Kidney (tissue), 14 donors: ENCODE measurements around the gene DAND5. TPM values are rescaled to one million over a fixed set of nuclear protein-coding genes. Genes with fewer than 3 reads are reported as not detected.

ENCODE experiments used
- DNase-seq, 5 donors: peaks; one replicate each; pipeline ENCODE4 v3.0.0-alpha.2; 2013 to 2020
- FAIRE-seq: peaks from 2 replicates; lab custom pipeline; 2012; peaks lifted over from hg19 to GRCh38; lab: Jason Lieb, UNC
- H3K27ac ChIP-seq, 2 donors: one replicate each; pipeline ENCODE4 v1.7.0; 2013; ENCODE audit warnings: low read depth in 2 of 2, low read length in 2 of 2, inconsistent platforms in 1 of 2
- H3K27me3 ChIP-seq: one replicate; pipeline ENCODE4 v1.7.1; 2013; ENCODE audit warnings: low read length, inconsistent platforms; ENCODE audit not compliant: control insufficient read depth, insufficient read depth
- H3K36me3 ChIP-seq, 3 donors: one replicate each; pipeline versions ENCODE4 v1.7.0 to v1.7.1; 2013; ENCODE audit warnings: low read length in 3 of 3, control low read depth in 1 of 3, inconsistent platforms in 1 of 3; ENCODE audit not compliant: insufficient read depth in 3 of 3, control insufficient read depth in 2 of 3
- H3K4me1 ChIP-seq, 3 donors: one replicate each; pipeline versions ENCODE4 v1.7.0 to v1.7.1; 2013; ENCODE audit warnings: low read length in 3 of 3, inconsistent platforms in 1 of 3, low read depth in 1 of 3; ENCODE audit not compliant: control insufficient read depth in 2 of 3, insufficient read depth in 2 of 3
- H3K4me3 ChIP-seq, 3 donors: one replicate each; pipeline versions ENCODE4 v1.7.0 to v1.8.1; 2013; ENCODE audit warnings: low read length in 3 of 3, control low read depth in 1 of 3, inconsistent platforms in 1 of 3
- H3K9ac ChIP-seq, 3 donors: one replicate each; pipeline versions ENCODE4 v1.7.0 to v1.7.1; 2013; ENCODE audit warnings: low read length in 3 of 3, control low read depth in 1 of 3, inconsistent platforms in 1 of 3
- H3K9me3 ChIP-seq, 3 donors: one replicate each; pipeline versions ENCODE4 v1.7.0 to v1.7.1; 2013; ENCODE audit warnings: low read length in 3 of 3, control low read depth in 1 of 3, inconsistent platforms in 1 of 3; ENCODE audit not compliant: control insufficient read depth in 2 of 3, insufficient read depth in 1 of 3
- intact Hi-C: fragments of 100-400 bp; cut with DNase I; formaldehyde crosslinking; loops from one replicate; pipeline ENCODE4 v1.11.1; 2022
- polyA plus RNA-seq: library from polyadenylated mRNA; stranded (reverse); fragments of 350-450 nt; fragmentation: Illumina TruSeq; extraction: RNeasy Lipid Tissue Mini Kit (QIAGEN cat#74804); gene quantifications from one replicate; pipeline ENCODE4 v1.2.3, GENCODE V29; 2014; ENCODE audit warnings: low read depth, low replicate concordance; ENCODE audit not compliant: insufficient read depth
- total RNA-seq: library from RNA; stranded (reverse); fragmentation: NEBNext Ultra II Directional; extraction: Animal tissue kit (Norgen Biotek cat#: 25700); gene quantifications from one replicate; pipeline ENCODE4 v1.2.1, GENCODE V29; 2021
- TF ChIP-seq, protein P1 (sequence below): IDR thresholded peaks from 3 replicates; pipeline ENCODE4 v1.5.1; 2012; ENCODE audit warnings: mild to moderate bottlenecking, moderate library complexity, borderline replicate concordance; ENCODE audit not compliant: insufficient read depth; ENCODE audit errors: extremely low read depth
- donor health status: control.
- donor health status: control.
- donor health status: control.
- donor health status: control.
- donor health status: control.
- donor health status: DM: yes; HTN: yes; CAD: no.
- donor health status: Normal renal cell carcinoma (clear cell type).

Gene DAND5
- total and polyA plus RNA-seq, 2 donors from 2014 or later, result not detected

DNA sequence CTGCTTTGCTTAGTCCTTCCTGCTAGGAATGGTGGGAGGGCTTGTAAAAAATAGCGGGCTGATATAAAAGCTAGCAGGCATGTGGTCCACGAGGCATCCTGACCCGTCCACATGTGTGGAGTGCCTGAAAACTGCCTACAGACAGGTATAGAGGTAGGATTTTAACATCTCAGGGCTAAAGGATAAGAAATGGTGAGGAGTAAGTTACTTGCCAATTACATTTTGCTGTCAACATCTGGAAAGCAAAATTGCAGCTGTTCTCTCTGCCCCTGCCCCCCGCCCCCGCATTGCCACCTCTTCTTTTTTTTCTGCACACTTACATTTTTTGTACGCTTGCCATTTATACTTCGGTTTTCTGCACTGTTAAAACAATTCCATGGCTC is 46.9 kb downstream of the DAND5 start:
- H3K27me3 ChIP-seq, result peaks cover 55% of the 10 kb centered on the region
- intact Hi-C loops, result no loop called here
- no peaks in the 10 kb centered on the region for H3K9me3 ChIP-seq
- H3K9ac ChIP-seq, result no peak overlapping the region
- H3K36me3 ChIP-seq, result no peaks in the 10 kb centered on the region
- no peak overlapping the region for H3K27ac ChIP-seq
- DNase-seq (no peak), FAIRE-seq (no peak)
- TF ChIP-seq, protein P1, sequence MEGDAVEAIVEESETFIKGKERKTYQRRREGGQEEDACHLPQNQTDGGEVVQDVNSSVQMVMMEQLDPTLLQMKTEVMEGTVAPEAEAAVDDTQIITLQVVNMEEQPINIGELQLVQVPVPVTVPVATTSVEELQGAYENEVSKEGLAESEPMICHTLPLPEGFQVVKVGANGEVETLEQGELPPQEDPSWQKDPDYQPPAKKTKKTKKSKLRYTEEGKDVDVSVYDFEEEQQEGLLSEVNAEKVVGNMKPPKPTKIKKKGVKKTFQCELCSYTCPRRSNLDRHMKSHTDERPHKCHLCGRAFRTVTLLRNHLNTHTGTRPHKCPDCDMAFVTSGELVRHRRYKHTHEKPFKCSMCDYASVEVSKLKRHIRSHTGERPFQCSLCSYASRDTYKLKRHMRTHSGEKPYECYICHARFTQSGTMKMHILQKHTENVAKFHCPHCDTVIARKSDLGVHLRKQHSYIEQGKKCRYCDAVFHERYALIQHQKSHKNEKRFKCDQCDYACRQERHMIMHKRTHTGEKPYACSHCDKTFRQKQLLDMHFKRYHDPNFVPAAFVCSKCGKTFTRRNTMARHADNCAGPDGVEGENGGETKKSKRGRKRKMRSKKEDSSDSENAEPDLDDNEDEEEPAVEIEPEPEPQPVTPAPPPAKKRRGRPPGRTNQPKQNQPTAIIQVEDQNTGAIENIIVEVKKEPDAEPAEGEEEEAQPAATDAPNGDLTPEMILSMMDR, result no peak
- H3K4me1 ChIP-seq, result peaks cover 0 to 10% (median 0%) of the 10 kb centered on the region in 3 donors
- H3K4me3 ChIP-seq, result no peak overlapping the region

DNA sequence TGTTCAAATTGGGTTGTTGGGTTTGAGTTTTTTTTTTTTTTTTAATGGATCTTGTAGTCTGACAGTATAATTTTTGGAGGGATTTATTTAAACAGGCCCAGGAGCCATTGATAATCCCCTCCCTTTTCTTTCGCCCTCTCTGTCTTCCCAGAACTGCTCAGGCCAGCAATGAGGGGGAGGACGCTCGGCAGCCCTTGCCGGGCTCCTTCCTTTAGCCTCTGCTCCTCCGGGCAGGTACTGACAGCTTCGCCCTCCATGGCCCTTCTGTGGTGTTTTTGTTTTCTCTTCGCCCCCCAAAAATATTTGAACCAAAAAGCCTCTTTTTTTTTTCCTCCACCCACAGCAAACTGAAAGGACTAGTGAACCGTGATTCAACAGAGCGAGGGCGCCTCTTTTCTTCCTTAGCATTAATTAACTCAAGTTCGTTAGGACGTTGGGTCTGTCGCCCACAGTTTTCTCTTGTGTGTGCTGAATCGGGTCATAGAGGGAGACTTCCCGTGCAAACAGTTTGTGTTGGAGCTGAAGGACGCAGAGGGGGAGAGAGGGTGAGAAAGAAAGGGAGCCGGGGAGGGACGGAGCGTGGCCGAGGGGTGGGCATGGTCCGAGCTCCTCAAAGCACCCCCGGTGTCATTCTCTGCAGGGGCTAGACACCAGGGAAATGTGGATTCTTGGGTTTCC is 47.4 kb downstream of the DAND5 start:
- no peaks in the 10 kb centered on the region for H3K9me3 ChIP-seq
- peaks cover 52% of the 10 kb centered on the region for H3K27me3 ChIP-seq
- TF ChIP-seq, protein P1, result no peak
- H3K4me3 ChIP-seq, result no peak overlapping the region
- H3K27ac ChIP-seq, result no peak overlapping the region
- intact Hi-C loops, result no loop called here
- H3K9ac ChIP-seq, result no peak overlapping the region
- DNase-seq (no peak), FAIRE-seq (no peak)
- H3K4me1 ChIP-seq, result peaks cover 0 to 9% (median 0%) of the 10 kb centered on the region in 3 donors
- H3K36me3 ChIP-seq, result no peaks in the 10 kb centered on the region

DNA sequence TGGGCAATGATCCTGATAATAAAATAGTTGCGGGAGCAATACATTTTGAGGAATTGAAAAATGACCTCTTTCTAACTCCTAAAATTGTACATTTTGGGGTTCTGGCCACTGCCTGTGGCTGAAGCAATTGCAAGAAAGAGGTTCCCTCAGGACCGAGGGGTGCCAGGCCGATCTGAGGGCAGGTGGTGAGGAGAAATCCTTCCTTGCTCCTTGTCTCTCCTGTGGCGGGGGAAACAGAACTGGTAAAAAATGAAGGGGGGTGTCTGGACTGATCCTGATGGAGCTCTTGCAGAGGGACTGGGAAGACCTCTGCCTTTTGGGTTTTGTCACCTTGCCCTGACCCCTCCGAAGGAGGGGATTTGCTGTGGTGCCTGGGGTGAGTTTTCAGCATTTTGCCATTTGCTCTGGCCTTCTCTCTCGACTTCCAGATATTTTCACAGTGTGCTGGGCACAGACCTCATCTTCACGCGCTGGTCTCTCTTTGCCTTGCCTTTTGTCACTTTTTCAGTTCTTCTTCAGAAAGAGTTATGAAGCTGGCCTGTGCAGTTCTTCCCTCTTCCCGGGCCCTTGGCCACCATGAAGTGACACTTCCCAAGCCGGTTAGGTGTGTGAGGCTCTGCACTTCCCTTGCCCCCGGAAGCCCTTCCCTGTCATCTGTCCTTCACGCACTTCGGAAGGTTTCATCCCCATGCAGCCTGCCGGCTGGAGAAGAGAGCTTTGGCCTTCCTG is 48.1 kb downstream of the DAND5 start:
- FAIRE-seq, result no peak
- intact Hi-C loops, result no loop called here
- Histone ChIP-seq H3K9me3 (no peaks in the 10 kb centered on the region), H3K9ac (no peak overlapping the region), H3K27me3 (peaks cover 50% of the 10 kb centered on the region), H3K27ac (peak overlapping the region in 1 of 2 donors; percentile 23), H3K36me3 (no peaks in the 10 kb centered on the region), H3K4me1 (peaks cover 0 to 10% (median 0%) of the 10 kb centered on the region in 3 donors), H3K4me3 (no peak overlapping the region)
- peak in 1 of 5 donors; percentile 55 for DNase-seq
- TF ChIP-seq, protein P1, result no peak
